ENCODE data around the gene ESR1.
"Not testable (repeated sequence)": the region's sequence is repeated elsewhere in the genome, so short reads cannot be mapped to it uniquely, and the experiment has no call there.

Gene ESR1

DNA sequence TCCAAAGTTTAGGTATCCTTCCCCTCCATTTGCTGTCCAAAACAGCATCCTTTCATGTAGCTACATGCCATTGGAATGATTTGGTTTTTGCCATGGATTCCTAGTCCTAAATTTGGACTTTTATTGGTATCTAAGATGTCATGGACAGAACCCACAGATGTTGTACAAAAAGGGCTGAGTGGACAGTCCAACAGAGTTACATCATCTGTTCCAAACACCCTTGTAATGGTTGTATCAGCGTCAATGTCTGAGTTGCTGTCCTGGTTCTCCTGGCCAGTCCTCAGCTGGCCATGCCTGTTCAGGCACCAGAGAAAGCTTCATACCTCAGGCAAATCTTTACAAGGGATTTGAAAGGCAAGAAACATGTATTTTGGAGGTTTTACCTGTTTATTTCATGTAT lies 191.3 kb downstream of the ESR1 start:
- no peak for DNase-seq

DNA sequence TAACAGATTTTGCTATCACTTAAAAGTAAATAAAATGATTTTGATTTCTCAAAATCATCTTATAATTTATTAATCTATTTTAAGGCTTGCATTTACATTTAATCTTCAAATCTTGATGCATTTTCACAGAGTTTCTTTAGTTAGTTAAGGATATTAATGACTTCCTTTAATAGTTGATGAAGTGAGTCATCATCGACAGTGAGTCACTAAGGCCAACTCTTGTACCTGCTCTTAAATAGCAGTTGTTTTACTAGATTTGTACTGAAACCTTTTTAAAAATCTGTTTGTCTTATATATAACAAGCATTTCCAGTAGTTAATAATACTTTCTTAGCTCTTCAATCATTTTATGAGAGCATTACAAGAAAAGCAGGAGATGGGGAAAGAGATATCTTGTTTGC lies 191.7 kb downstream of the ESR1 start:
- DNase-seq, result no peak

DNA sequence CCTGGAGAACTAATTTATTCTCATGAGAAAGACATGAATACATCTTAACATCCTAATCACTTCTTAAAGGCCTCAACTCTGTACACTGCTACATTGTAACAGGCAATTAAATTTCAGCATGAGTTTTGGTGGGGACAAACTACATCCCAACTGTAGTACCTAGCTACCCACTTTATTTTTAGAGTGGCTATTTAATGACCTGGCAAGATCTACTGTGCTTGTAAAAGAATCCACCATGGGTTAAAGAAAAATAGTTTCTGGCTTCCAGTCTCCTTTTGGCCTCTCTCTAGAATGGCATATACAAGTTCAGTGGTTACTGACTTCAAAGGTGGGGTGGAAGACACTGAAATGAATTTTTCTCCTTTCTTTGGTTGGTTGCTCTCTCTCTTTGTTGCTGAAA lies 193.9 kb downstream of the ESR1 start:
- no peak for DNase-seq

DNA sequence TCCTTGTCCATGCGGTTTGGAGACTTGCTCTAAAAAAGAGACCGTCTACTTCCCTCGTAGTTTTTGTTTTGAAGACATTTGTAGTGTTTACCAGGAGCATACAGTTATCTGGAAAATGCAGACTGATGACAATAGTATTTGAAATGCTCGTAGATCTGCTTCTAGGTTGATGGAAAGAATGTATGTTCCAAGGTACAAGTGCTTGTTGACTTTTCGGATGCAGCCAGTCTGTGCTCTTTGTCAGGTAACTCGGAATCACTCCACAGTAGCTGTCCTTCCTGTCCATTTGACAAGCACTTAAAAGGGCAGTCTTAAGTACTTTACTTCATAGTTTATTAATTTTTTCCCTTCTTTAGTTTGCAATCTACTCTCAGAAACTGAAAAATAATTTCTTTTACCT lies 194.8 kb downstream of the ESR1 start:
- DNase-seq, result no peak

DNA sequence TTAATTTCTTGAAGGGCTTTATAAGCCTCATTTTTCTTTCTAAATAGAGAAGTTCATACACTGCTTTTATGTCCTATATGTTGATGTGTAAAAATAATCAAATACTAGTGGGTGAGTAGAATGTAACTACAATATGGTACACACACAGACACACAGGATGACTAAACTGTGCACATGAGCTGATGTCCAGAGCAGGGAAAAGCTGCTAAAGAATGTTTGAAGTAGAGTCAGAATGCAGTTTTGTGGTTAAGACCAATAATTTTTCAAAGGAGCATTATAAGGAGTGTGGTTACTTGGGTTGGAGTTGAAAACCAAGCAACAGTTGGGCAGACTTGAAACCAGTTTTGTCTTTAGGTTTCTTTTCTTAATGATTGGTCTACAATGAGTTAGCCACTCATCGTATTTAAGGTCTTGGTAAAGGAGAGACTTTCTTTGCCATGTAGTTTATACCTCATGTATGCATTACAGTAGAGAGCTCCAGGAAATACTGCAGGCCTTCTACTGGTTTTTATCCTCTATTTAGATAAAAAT lies 196.6 kb downstream of the ESR1 start:
- no peak for DNase-seq

DNA sequence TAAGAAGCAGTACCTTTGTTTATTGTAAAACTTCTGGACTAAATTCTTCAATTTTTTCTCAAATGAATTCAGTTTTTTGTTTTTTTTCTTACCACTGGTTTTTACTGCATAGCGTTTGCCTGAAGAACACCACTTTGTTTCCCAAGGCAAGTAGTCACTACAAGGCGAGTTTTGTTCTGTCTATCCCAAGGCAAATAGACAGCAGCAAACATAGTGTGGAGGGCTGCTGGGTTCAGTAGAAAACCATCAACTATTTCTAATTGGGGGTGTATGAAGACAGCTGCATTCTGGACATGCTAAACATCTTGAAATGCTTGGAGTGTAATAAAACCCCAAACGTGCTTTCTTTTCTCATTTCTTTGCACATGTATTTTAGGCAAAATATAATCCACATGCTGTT lies 197.4 kb downstream of the ESR1 start:
- DNase-seq, result no peak

DNA sequence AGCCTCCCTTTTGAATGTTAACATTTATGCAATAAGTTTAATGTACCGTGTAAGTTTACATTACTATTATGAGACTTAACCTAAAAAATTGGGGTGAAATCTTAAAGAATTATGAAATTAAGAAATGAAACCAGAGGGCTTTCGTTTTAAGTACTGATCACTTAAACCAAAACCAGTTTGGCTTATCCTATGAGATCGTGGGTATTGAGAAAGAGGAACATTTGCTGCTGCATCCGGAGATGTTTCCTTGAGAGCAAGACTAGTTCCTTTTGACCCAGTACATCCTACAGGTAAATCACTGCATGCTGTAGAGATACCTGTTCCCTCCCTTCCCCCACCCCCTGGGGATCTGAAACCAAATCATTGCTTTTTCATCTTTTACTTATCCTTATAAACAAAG lies 201.3 kb downstream of the ESR1 start:
- no peak for DNase-seq

DNA sequence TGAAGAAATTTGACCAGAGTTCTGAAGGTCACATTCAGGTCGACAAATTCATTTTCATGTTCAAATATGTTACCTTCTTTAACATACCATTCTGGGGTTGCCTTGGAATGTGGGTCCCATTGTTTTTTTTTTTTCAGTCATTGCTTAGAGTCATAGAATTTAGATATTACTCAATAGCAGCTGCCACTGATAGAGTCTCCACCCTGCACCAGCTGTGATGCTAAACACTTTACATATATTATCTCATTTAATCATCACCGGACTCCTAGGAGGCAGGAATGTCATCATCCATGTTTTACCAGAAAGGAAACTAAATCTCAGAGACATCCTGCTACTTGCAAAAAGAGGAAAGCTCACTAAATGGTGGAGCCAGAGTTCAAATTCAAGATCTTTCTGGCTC lies 204.7 kb downstream of the ESR1 start:
- DNase-seq, result no peak

DNA sequence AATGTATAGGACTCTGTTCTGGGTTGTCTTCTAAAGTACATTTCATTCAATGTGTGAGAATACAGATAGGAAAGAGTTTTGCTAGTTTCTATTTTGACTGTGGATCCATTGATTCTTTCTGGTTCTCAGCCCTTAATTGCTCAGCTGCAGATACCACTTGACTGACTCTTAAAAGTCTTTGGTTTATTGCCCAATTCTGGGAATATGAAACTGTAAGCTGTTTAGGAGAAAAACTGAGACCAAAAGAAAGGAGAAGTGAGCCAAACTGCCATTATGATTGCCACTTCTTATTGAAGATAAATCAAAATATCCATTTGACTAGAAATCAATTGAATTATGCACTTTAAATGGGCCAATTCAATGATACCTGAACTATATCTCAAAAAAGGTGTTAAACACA lies 211.4 kb downstream of the ESR1 start:
- DNase-seq, result no peak

DNA sequence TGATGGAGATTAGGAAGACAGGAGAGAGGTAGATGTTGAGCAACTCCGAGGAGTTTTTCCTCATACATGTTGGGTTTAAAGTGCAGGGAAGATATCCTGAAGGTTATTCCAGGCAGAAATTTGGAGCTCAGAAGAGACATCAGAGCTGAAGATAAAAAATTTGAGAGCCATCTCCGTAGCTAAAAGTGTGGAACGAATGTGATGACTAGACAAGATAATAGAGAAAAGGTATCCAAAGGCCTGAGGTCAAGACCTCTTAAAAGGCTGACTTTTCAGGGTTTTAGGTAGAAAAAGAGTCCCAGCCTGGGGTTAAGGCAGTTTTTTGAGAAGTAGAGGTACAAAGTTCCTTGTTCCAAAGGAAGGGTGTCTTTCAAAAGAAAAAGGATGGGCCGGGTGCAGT lies 214.8 kb downstream of the ESR1 start:
- no peak for DNase-seq

DNA sequence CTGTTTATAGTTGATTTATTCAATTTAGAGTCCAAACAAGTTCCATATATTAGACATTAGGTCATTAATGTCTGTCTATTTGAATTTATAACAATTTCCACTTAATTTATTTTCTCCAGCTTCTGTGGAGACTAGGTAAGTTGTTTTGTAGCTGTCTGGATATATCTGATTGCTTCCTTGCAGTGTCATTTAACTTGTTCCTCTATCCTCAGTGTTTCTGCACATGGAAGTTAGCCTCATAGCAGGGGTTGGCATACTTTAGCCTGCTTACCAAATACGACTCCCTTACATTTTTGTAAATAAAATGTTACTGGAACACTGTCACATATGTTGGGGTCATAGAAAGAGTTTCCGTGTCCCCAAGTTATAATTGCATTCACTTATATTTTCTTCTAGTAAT lies 216.1 kb downstream of the ESR1 start:
- no peak for DNase-seq

DNA sequence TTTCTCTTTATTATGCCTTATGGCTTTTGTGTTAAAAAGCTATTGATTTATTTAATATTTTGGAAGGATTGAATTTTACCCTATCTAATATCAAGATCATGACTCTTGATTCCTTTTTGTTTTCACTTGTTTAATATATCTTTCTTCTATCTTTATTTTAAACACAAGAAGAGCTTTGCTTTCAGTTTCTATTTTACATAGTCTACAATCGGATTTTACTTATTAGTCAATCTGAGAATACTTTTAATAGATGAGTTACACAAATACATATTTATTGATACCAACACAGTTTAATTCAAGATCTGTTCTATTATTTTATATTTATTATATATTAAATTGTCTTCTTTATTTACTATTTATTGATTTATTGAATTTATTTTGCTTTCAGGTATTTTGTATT lies 218.8 kb downstream of the ESR1 start:
- no peak for DNase-seq

DNA sequence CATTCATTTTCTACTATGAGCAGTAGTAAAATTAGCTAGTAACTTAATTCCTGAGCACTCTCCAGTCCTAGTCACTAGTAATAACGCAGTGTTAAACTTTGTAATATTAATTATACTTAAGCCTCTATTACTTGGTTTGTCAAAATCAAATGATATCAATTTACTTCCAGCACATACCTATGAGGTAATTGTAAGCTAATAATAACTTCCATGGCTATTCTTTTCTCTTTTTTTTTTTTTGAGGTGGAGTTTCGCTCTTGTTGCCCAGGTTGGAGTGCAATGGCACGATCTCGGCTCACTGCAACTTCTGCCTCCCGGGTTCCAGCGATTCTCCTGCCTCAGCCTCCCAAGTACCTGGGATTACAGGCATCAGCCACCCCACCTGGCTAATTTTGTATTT lies 219.3 kb downstream of the ESR1 start:
- DNase-seq, result not testable (repeated sequence)

DNA sequence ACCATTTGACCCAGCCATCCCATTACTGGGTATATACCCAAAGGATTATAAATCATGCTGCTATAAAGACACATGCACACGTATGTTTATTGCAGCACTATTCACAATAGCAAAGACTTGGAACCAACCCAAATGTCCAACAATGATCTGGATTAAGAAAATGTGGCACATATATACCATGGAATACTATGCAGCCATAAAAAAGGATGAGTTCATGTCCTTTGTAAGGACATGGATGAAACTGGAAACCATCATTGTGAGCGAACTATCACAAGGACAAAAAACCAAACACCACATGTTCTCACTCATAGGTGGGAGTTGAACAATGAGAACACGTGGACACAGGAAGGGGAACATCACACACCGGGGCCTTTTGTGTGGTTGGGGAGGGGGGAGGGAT lies 226.3 kb downstream of the ESR1 start:
- not testable (repeated sequence) for DNase-seq

DNA sequence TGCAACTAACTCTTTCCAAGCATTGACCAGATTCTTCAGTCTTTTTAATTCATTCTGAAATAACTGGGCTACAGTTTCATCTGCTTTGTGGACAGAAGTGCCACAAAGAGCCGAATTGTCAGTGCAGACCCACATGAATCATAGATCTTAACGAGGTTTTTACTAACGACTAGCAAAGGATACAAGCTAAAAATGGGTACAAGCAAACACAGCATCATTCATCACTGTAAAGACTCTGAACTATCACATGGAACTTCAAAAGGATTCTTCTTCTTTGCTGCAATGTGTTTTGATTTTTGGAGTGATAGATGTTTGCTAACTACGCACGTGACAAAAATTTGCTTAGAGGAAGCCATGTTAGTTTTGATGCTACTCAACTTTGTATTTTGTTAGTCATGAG lies 227.1 kb downstream of the ESR1 start:
- no peak for DNase-seq

DNA sequence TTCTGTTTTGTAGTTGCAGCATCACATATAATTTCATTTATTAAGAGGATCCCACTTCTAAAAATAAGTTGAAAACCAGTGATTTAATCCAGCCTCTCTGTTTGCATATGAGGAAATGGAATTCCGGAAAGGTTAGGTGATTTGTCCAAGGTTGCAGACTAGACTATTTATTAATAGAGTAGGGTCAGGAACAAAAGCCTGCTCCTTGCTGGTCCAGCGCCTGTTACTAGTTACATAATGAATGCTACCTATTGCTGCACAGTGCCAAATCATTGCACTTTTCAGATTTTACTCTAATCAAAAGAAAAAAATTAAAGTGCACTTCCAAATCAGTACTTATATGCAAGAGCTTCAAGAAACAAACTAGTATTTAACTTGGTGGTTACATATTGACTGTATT lies 238.6 kb downstream of the ESR1 start:
- no peak for DNase-seq

DNA sequence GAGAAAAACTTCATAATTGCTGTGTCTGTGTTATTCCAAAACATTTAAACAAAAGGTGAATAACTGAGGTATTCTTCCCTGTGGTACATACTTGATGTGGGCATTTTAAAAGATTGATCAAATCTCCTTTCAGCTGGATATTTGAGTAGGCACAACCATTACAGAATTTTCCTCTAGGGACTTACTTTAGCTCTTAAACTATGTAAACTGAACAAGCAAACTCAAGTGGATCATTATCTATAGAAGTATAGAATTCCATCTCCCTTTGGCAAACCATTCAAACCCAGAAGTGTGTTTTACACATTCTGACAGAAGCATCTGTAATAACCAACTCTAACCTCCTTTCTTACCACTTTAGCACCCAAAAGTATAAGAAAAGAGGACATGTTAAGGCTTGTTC lies 241.4 kb downstream of the ESR1 start:
- no peak for DNase-seq

DNA sequence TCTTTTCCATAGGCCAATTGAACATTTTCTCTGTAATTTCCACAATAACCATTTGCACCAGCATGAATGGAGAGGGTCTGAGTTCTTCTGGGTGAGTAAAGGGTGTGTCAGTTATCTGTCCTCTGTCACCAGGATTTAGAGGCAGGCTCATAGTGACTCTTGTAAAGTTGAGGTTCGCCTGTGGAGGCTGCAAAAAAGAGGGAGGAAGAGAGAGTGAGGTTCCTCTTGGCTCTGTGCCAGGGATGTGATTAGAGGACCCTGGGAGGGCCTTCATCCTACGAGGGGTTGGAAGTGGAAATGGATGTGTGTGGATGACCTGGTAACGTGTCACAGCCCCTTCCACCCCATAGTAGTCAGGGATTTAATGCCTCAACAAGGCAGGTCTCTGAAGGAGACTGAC lies 242.0 kb downstream of the ESR1 start:
- DNase-seq, result no peak

DNA sequence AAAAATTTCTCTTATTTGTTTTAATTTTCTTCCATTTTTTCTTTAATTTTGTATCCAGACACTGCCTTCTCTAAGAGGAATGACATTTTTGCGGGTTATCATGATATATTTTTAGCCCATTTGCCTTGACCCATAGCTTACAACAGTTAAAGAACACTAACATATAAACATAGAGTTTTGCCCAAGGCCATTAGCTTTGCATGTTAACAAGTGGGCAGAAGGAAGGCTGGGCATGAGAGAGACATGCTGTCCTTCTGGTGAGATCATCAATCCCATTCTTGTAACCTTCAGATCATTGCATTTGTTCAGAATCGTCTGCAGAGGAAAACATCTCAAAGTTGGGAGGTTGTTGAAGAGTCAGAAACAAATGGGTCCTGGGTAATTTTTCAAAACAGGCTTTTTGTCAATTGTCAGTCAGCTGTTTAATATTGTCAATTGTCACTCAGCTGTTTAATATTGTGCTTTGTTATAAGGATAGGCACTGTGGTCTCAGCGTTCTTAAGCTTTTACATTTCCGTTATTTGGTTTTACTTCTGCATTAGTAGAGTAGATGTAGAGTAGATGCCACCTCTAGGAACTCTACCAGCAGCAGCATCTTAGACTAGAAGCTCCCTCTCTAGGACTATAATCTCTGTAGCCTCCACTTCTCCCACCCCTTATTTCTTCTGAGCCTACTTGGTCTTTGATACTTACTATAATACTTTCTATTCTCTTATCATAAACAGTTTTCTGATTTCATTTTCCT lies 243.1 kb downstream of the ESR1 start:
- no peak for DNase-seq

DNA sequence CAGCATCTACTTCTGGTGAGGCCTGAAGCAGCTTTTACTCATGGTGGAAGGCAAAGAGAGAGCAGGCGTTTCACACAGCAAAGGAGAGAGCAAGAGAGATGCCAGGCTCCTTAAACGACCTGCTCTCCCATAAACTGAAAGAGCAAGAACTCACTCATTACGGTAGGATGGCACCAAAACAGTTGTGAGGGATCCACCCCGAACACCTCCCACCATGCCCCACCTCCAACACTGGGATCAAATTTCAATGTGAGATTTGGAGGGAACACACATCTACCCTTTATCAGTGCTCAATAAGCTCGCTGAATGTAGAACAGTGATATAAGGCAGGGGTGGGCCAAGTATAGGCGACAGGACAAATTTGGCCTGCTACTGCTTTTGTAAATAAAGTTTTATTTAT lies 244.6 kb downstream of the ESR1 start:
- no peak for DNase-seq

DNA sequence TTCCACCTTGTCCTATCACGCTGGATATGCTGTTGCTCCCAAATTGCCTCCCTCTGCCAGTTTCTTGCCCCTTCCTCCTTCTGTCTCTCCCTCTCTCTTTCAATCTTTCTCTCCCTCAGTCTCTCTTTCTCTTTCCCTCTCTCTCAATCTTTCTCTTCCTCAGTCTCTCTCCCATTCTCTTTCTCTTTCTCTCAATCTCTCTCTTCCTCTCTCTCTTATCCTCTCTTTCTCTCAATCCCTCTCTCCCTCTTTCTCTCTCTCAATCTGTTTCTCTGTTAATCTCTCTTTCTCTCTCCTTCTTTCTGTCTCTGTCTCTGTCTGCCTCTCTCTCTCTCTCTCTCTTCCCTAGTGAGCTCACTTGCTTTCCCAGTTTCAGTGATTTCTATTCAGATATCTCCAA lies 245.8 kb downstream of the ESR1 start:
- no peak for DNase-seq

DNA sequence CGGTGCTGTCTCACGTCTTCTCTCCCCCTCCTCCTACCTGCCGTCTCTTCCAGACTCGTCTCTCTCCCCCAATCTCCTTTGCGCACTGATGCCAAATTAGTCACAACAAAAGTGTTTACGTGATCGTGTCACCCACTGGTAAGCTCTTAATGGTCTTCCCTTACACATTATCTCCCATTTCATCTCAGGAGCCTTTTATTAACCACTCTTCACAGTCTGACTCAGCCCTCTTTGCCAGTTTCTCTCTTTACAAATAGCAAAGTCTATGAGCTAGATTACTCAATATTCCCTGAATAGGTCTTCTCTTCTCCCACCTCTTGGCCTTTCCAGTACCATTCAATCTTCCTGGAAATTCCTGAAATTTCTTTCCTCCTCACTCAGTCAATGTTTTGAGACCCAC lies 247.0 kb downstream of the ESR1 start:
- no peak for DNase-seq

DNA sequence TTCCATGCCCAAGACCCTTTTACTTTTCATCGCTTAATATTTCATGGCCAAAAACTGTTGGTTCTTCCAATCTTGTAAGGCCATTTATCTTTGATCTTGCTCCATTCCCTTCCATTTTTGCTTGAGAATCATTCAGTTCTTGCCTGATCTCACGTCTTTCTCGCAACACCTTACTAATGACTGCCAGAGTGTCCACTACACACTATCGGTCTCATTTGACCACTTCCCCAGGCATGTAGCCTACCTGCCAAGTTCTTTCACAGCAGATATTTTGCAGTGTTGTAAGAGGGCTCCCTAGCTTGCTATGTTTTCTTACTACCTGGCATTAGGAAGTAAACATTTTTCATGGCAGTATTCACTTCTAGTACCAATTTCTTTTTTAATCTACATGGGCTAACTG lies 248.0 kb downstream of the ESR1 start:
- no peak for DNase-seq

DNA sequence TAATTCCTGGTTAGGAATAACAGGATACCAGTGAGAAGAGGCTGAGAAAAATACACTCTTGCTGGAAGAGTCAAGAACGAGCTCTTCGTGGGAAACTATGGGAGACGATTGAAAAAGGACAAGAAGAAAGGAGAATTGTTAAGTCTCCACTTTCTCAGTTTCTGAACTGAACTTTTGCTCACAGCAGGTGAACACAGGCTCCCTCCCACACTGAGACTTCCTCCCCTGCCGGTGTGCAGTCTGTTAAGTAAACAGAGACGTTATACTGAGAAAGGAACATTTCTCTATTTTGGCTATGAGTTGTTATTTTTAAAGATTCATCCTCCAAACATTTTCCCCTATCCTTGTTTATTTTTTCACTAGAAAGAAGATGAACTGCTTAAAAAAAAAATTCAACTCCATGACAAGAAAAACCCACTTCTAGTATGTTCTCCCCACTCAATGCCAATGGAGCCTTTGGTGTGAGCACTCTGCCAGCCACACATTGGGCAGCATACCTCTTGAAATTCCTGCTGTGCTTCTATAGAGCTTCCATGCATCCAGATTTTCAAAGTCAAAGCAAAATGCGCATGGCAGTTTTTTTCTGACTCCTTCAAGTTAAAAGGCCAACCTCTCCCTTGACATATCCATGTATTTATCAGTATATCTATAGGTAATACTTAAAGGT lies 250.5 kb downstream of the ESR1 start:
- no peak for DNase-seq

DNA sequence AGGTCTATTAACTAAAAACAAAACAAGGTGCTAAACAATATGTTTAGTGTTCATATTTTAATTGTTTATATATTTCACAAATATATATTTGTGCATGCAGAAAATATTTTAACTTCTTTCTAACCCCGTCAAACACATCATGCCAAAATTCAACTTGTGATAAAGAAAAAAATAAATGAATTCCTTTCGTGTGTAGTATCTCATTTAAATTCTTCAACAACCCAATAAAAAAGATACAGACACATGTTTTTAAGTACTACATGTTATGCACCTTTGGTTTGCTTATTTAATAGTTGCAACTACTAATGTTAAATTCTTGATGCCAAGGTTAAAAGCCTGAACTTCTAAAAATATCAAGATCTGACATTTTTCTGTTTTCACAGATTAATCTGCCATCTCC lies 252.4 kb downstream of the ESR1 start:
- DNase-seq, result no peak
